Stimulated activated CD4-positive, alpha-beta T cell treated with anti-CD3 and anti-CD28 coated beads, Interleukin-4, amount 100 ng/mL, for 4 hours (primary cell): ENCODE measurements around the gene IL19.

Experiments used
- DNase-seq, 2 experiments: peaks; one replicate each; pipeline ENCODE4 v3.0.0-alpha.2; 2020

The IL19 gene

DNA sequence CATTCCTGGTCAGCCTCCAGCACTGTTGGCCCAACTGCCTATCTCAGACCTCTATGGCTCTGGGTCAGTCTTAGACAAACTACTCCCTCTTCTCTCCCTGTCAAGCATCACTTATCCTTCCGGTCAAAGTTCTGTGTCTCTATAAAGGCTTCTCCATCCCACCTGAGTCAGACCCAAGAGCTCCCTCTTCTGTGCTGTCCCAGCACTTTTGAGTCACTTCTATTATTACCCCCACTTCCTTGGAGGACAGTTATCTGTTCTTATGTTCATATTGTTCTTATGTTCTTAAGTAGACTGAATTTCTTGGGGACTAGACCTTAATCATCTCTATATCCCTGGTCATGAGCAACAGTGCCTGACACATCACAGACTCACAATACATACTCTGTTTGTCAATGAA is 30.9 kb downstream of the IL19 start:
- DNase-seq, result no peak

GRCh38 chr1:206802401-206802800 is 31.8 kb downstream of the IL19 start:
- DNase-seq, result no peak

GRCh38 chr1:206803221-206803730 is 32.7 kb downstream of the IL19 start:
- DNase-seq, result peak; percentile 51 to 83

DNA sequence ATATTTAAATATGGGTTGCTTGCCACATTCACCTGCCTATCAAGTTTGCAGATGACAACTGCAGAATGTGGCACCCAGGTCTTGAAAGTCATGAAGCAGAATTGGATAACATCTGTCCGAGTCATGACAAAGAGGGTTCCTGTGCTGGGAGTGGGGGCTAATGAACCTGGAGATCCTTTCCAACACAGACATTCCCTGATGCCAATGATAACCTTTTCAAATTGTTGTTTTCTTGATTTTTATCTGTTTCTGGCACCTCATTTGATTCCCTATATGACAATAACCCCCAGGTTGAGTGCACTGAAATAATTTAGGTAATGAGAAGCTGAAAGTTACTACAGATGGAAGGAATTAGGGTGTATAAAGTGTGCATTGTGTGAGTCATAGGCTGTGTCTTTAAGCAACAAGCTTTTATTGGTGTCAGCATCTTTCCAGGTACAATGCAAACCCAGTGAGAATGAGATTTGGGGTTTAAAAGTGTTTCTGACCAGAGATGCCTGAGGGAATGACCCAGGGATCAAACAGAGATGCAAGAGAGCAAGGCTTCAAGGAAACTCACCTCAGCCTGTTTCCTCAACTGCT is 33.7 kb downstream of the IL19 start:
- DNase-seq, result no peak

GRCh38 chr1:206805357-206805756 is 34.8 kb downstream of the IL19 start:
- DNase-seq, result no peak

GRCh38 chr1:206808615-206809014 is 38.0 kb downstream of the IL19 start:
- peak in 1 of 2 experiments; percentile 48 for DNase-seq

GRCh38 chr1:206809504-206810084 is 39.0 kb downstream of the IL19 start:
- peak in 1 of 2 experiments; percentile 51 for DNase-seq

- DNase-seq, result no peak
Measured at GRCh38 chr1:206812471-206812870, 41.9 kb downstream of the IL19 start.

DNA sequence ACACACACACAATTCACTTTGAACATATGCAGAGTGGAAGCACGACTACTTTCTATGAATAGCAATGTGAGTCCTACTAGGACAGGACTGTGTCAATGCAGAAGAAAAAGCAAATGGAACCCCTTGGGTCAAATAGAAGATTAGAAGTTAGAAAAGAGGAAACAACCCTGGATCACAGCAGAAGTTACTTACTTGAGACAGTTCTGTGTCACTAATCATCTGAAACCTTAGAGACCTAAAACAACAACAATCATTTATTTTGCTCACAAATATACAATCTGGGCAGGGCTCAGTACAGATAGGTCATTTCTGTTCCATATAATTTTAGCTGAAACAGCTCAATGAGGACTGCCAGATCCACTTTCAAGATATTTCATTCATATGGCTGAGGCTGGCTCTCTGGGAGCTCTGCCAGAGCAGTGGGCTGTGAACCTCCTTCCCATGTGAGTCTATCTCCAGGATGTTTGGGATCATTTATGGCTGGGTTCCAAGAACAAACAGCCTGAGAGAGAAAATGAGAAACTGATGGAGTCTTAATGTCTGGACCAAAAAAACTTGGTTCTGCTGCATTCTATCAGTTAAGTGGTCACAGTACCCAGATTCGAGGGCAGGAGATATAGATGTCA is 44.3 kb downstream of the IL19 start:
- no peak for DNase-seq

- peak in 1 of 2 experiments; percentile 30 for DNase-seq
Measured at GRCh38 chr1:206816390-206817287, 46.1 kb downstream of the IL19 start.

DNA sequence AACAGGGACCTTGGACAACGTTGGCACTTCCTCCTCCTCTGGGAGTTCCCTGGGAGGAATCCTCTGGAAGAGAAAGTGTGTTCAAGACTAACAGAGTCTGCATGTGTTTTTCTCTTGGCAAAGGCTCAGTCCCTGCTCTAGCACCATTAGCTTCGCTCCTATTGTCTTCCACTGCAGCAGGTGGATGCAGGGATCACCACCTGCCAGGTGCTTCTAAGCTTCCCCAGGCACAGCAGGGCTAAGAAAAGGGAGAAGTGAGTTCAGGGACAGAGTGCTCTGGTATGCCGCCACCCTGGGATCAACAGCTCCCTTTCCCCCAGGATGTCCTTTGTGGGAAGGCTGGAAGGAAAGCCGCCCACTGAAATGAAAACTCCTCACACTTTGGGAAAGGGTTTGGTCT is 50.9 kb downstream of the IL19 start:
- no peak for DNase-seq

DNA sequence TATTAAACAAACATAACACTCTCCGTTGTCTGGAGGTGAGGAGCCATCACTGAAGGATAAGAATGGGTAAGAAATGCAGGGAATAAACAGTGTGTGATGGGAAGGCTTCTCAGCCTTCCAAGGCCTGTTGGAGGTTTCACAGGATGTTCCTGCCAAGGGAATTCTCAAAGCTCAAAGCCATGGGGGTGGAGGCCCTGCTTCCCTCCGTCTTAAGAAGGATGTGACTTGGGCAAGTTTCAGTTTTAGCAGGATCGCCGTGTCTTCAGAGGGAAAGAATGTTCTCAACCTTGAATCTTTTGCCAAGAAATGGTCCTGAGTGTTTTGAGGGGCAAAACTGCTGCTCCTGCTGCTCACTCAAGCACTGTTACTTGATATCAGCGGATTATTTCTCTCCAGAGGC is 53.2 kb downstream of the IL19 start:
- DNase-seq, result no peak

GRCh38 chr1:206824331-206824730 is 53.8 kb downstream of the IL19 start:
- DNase-seq, result no peak

- DNase-seq, result no peak
Measured at GRCh38 chr1:206826394-206826793, 55.8 kb downstream of the IL19 start.

GRCh38 chr1:206828061-206828460 is 57.5 kb downstream of the IL19 start:
- no peak for DNase-seq

DNA sequence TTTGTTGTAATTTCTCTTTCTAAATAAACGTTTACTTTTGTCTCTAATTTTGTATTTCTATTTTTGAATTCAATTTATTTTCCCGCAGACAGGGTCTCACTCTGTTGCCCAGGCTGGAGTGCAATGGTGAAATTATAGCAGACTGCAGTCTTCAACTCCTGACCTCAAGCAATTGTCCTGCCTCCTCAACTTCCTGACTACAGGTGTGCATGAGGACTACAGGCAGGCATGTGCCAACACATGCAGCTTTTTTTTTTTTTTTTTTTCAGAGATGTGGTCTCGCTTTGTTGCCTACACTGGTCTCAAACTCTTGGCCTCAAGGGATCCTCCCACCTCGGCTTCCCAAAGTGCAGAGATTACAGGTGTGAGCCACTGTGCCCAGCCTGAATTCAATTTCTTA is 58.2 kb downstream of the IL19 start:
- no peak for DNase-seq

DNA sequence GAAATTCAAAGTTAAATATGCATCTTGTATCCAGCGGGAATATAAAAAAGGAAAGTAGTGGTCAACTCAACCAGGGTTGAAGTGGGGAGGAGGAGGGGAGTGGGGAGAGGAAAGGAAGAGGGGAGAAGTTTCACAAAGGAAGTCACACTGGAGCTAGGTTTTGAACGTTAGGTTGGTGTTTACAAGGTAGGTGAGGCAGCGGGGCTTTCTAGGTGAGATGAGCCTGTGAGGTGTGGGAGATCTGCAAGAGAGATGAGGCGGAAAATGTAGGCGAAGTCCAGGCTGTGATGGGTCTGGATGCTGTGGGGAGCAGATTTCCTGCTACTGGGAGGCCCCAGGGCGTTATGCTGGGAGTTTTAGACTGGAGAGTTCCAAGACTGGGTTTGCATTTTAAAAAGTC is 58.7 kb downstream of the IL19 start:
- DNase-seq, result no peak

GRCh38 chr1:206829875-206830274 is 59.3 kb downstream of the IL19 start:
- no peak for DNase-seq

GRCh38 chr1:206831650-206832049 is 61.1 kb downstream of the IL19 start:
- DNase-seq, result no peak

DNA sequence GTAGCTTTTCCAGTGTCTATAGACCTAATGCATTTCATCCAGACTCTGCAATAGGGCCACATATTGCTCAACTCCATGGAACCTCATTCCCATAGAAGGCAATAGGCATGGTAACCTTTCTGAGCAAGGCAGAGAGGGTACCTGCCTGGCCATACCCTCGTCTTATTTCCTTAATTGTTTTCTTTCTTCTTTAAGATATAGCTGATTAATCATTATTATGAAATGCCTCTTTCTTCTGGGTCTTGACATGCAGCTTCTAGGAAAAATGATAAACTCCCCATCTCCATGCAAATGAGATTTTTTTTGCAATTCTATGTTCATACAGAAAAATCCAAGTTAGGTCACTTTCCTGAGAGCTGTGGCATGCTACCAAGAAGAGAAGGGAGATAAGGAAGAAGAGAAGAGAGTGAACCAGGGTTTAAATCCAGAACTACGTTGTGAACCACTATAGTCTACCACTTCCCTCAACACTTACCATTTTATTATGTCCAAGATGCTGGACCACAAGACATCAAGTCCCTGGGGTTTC is 61.8 kb downstream of the IL19 start:
- DNase-seq, result no peak

DNA sequence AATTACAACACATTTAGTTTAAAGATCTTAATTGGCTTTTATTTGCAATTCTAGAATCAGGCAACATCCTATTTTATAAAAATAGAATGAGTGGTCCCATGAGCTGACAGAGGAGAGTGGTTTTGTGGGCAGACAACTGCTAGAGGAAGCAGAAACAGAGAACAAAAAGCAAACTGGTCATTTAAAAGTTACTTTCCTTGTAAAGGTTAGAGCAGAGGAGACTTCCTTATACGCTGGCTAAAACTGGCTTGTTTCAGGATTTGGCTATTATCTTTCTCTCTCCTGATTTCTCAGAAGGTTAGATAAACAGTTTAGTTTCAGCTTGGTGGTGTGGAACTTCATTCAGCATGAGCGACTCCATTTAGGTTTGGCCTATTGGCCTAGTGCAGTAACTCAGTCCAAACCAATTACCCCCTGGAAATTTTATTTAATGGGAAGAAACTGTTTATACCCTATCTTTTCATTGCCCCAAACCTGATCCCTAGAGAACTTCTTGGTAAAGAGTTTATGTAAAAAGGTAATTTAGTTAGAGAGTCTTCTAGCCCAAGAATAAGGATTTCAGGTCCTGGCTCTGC is 62.6 kb downstream of the IL19 start:
- no peak for DNase-seq

- no peak for DNase-seq
Measured at GRCh38 chr1:206833801-206834200, 63.2 kb downstream of the IL19 start.

DNA sequence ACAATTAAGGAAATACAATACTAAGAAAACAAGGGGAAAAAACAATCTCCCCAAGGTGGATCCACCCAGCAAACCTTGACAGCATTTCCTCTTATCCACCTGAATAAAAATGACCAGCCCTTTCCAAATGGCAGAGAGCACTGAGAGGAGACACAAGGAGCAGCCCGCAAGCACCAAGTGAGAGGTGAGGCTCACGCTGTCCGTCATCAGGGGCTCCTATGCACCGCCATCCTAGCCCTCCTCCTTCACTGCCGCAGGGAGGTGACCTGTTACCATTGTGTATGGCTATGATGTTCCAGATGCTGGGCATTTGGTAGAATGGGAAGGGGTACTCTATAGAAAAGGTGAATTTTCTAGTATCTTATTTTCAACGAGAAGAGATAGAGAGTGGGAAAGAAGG is 63.6 kb downstream of the IL19 start:
- no peak for DNase-seq
